Suprapubic skin (tissue), 4 donors: ENCODE measurements around the gene TRIM45.

Source experiments
- CTCF ChIP-seq, 2 donors: fragments of 200-600 bp in 1 of 2; fragments of 450-650 bp in 1 of 2; sonication (generic) in 1 of 2; IDR thresholded peaks; one replicate each; pipeline ENCODE4 v1.5.1; 2016 to 2019; ENCODE audit warnings: antibody characterized with exemption in 2 of 2, mild to moderate bottlenecking in 1 of 2, moderate library complexity in 1 of 2
- EP300 ChIP-seq: sonication (generic); formaldehyde crosslinking; IDR thresholded peaks from one replicate; pipeline ENCODE4 v1.6.1; 2017; ENCODE audit warnings: antibody characterized with exemption
- POLR2A ChIP-seq, 2 donors: fragments of 450-650 bp; IDR thresholded peaks; one replicate each; pipeline ENCODE4 v1.6.1; 2017; ENCODE audit warnings: antibody characterized with exemption in 2 of 2, mild to moderate bottlenecking in 2 of 2, moderate library complexity in 2 of 2
- POLR2AphosphoS5 ChIP-seq, 3 donors: sonication (generic); formaldehyde crosslinking; IDR thresholded peaks; one replicate each; pipeline ENCODE4 v1.6.1; 2017; ENCODE audit warnings: antibody characterized with exemption in 3 of 3

DNA sequence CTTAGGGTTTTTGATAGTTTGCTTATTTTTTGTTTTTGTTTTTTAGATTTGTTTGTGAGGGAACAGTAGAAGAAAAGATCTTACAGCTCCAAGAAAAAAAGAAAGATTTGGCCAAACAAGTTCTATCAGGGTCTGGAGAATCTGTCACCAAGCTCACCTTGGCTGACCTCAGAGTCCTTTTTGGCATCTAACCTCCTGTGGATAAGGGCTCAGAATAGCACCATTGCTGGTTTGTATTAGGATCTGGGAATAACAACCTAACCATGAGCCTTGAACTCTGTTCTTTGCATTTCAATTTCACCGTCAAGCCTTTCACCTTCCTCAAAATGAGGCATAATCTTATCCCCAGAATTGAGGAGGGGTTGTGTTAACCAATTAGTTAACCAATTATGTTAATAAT lies 20.2 kb downstream of the TRIM45 start:
- TF ChIP-seq CTCF (IDR thresholded peaks at IDR 0.05) (no peak), POLR2A (IDR thresholded peaks at IDR 0.05) (no peak), POLR2AphosphoS5 (IDR thresholded peaks at IDR 0.05) (no peak), EP300 (no peak)
